ENCODE results near the gene SLC36A1. TPM values are rescaled to one million over a fixed set of nuclear protein-coding genes. Genes with fewer than 3 reads are reported as not detected.

SLC36A1 gene
- total RNA-seq, 1 experiment from 2014 or later = 11.0 TPM

- TF ChIP-seq CTCF (conservative IDR thresholded peaks at IDR 0.05) = no peak
- no peak for TF ChIP-seq EZH2 (IDR thresholded peaks at IDR 0.05; ENCODE audit: low read depth)
- intact Hi-C loops (cut with micrococcal nuclease; ENCODE audit: unreplicated experiment) = loop anchor here (5.0 kb wide), 1 partner anchor 251 kb away; no protein-coding TSS in a partner anchor
- no peak overlapping the region for H3K4me3 ChIP-seq
- no peaks in the 10 kb centered on the region for H3K9me2 ChIP-seq (ENCODE audit: insufficient read depth)
- H3F3A ChIP-seq (ENCODE audit: insufficient read depth, low read depth) = no peaks in the 10 kb centered on the region
- CTCF ChIA-PET = no interaction called here
- no peak for DNase-seq
- H3K4me1 ChIP-seq (replicated peaks; ENCODE audit: insufficient read depth) = no peaks in the 10 kb centered on the region
- BruUV-seq (replicated peaks) = no TSS peak
- no peaks in the 10 kb centered on the region for H3K36me3 ChIP-seq (ENCODE audit: low read depth)
- no peaks in the 10 kb centered on the region for H3K27me3 ChIP-seq (ENCODE audit: insufficient read depth, low read depth)
- no peaks in the 10 kb centered on the region for H4K20me1 ChIP-seq (ENCODE audit: insufficient read depth)
- no peaks in the 10 kb centered on the region for H3K79me2 ChIP-seq (ENCODE audit: low read depth)
- no peaks in the 10 kb centered on the region for H3K9me3 ChIP-seq (ENCODE audit: insufficient read depth, low read depth)
- no peak overlapping the region for H3K27ac ChIP-seq
- H3K4me2 ChIP-seq = no peak overlapping the region
- POLR2A ChIA-PET (ENCODE audit: unreplicated experiment) = no interaction called here
- no peak overlapping the region for H2AFZ ChIP-seq
Observed at GRCh38 chr5:151491062-151491461, 43.7 kb downstream of the SLC36A1 start.

- ChIA-PET CTCF (no interaction called here), POLR2A (ENCODE audit: unreplicated experiment) (no interaction called here)
- DNase-seq = no peak
- Histone ChIP-seq H3K27me3 (ENCODE audit: insufficient read depth, low read depth) (no peaks in the 10 kb centered on the region), H3K4me3 (no peak overlapping the region), H3K36me3 (ENCODE audit: low read depth) (no peaks in the 10 kb centered on the region), H3K4me2 (no peak overlapping the region), H4K20me1 (ENCODE audit: insufficient read depth) (no peaks in the 10 kb centered on the region), H3F3A (ENCODE audit: insufficient read depth, low read depth) (no peaks in the 10 kb centered on the region), H3K9me3 (ENCODE audit: insufficient read depth, low read depth) (no peaks in the 10 kb centered on the region), H2AFZ (no peak overlapping the region), H3K4me1 (replicated peaks; ENCODE audit: insufficient read depth) (no peaks in the 10 kb centered on the region), H3K9me2 (ENCODE audit: insufficient read depth) (no peaks in the 10 kb centered on the region), H3K27ac (no peak overlapping the region), H3K79me2 (ENCODE audit: low read depth) (no peaks in the 10 kb centered on the region)
- no peak for TF ChIP-seq CTCF (conservative IDR thresholded peaks at IDR 0.05)
- no peak for TF ChIP-seq EZH2 (IDR thresholded peaks at IDR 0.05; ENCODE audit: low read depth)
- intact Hi-C loops (cut with micrococcal nuclease; ENCODE audit: unreplicated experiment) = loop anchor here (5.0 kb wide), 1 partner anchor 250 kb away; no protein-coding TSS in a partner anchor
- no TSS peak for BruUV-seq (replicated peaks)
Observed at GRCh38 chr5:151492729-151493128, 45.3 kb downstream of the SLC36A1 start.

GRCh38 chr5:151493665-151494064 lies 46.3 kb downstream of the SLC36A1 start:
- Histone ChIP-seq H2AFZ (no peak overlapping the region), H4K20me1 (ENCODE audit: insufficient read depth) (no peaks in the 10 kb centered on the region), H3K9me3 (ENCODE audit: insufficient read depth, low read depth) (no peaks in the 10 kb centered on the region), H3K4me3 (no peak overlapping the region), H3K4me1 (replicated peaks; ENCODE audit: insufficient read depth) (no peaks in the 10 kb centered on the region), H3K4me2 (no peak overlapping the region), H3K27me3 (ENCODE audit: insufficient read depth, low read depth) (no peaks in the 10 kb centered on the region), H3K79me2 (ENCODE audit: low read depth) (no peaks in the 10 kb centered on the region), H3K9me2 (ENCODE audit: insufficient read depth) (no peaks in the 10 kb centered on the region), H3F3A (ENCODE audit: insufficient read depth, low read depth) (no peaks in the 10 kb centered on the region), H3K36me3 (ENCODE audit: low read depth) (no peaks in the 10 kb centered on the region), H3K27ac (no peak overlapping the region)
- ChIA-PET CTCF (no interaction called here), POLR2A (ENCODE audit: unreplicated experiment) (interaction anchor here (0.6 kb wide), 1 partner anchor 33 kb away, joined by 7 read pairs; no protein-coding TSS in a partner anchor)
- intact Hi-C loops (cut with micrococcal nuclease; ENCODE audit: unreplicated experiment) = loop anchor here (5.0 kb wide), 1 partner anchor 249 kb away; no protein-coding TSS in a partner anchor
- BruUV-seq (replicated peaks) = no TSS peak
- TF ChIP-seq EZH2 (IDR thresholded peaks at IDR 0.05; ENCODE audit: low read depth) (no peak), CTCF (conservative IDR thresholded peaks at IDR 0.05) (no peak)
- no peak for DNase-seq
